Upper lobe of left lung (tissue), 4 donors: ENCODE results near the gene EXOC4.

Source experiments
- EP300 ChIP-seq, 4 donors: sonication (generic); formaldehyde crosslinking; IDR thresholded peaks; one replicate each; pipeline ENCODE4 v1.5.1; 2017; ENCODE audit warnings: antibody characterized with exemption in 4 of 4, control low read depth in 2 of 4
- POLR2A ChIP-seq, 4 donors: fragments of 450-650 bp; IDR thresholded peaks; one replicate each; pipeline ENCODE4 v1.5.1; 2016 to 2017; ENCODE audit warnings: antibody characterized with exemption in 4 of 4, mild to moderate bottlenecking in 2 of 4
- POLR2AphosphoS5 ChIP-seq, 2 donors: sonication (generic); formaldehyde crosslinking; IDR thresholded peaks; one replicate each; pipeline ENCODE4 v1.5.1; 2017; ENCODE audit warnings: antibody characterized with exemption in 2 of 2
- TF ChIP-seq, protein P1 (sequence below), 6 experiments: fragments of 450-650 bp in 4 of 6; fragments of 200-600 bp in 2 of 6; sonication (generic) in 2 of 6; IDR thresholded peaks; one replicate each; pipeline ENCODE4 v1.5.1; 2016 to 2019; ENCODE audit warnings: antibody characterized with exemption in 6 of 6

- TF ChIP-seq, protein P1, sequence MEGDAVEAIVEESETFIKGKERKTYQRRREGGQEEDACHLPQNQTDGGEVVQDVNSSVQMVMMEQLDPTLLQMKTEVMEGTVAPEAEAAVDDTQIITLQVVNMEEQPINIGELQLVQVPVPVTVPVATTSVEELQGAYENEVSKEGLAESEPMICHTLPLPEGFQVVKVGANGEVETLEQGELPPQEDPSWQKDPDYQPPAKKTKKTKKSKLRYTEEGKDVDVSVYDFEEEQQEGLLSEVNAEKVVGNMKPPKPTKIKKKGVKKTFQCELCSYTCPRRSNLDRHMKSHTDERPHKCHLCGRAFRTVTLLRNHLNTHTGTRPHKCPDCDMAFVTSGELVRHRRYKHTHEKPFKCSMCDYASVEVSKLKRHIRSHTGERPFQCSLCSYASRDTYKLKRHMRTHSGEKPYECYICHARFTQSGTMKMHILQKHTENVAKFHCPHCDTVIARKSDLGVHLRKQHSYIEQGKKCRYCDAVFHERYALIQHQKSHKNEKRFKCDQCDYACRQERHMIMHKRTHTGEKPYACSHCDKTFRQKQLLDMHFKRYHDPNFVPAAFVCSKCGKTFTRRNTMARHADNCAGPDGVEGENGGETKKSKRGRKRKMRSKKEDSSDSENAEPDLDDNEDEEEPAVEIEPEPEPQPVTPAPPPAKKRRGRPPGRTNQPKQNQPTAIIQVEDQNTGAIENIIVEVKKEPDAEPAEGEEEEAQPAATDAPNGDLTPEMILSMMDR (IDR thresholded peaks at IDR 0.05) = no peak
- no peak for TF ChIP-seq POLR2AphosphoS5 (IDR thresholded peaks at IDR 0.05)
- no peak for TF ChIP-seq EP300 (IDR thresholded peaks at IDR 0.05)
- no peak for TF ChIP-seq POLR2A (IDR thresholded peaks at IDR 0.05)
Observed at GRCh38 chr7:133452577-133452976, 199.7 kb downstream of the EXOC4 start.
